Activated CD8-positive, alpha-beta memory T cell treated with anti-CD3 and anti-CD28 coated beads, Interleukin-2, amount 50 U/mL, for 48 hours (primary cell): ENCODE data around the gene TNKS1BP1.
A peak's percentile ranks its signal among the peaks of the same experiment; 100 is the strongest.
"Not testable (repeated sequence)": the region's sequence is repeated elsewhere in the genome, so short reads cannot be mapped to it uniquely, and the experiment has no call there.

Experiments used
- DNase-seq: peaks from one replicate; pipeline ENCODE4 v3.0.0-alpha.2; 2020

TNKS1BP1 gene

DNA sequence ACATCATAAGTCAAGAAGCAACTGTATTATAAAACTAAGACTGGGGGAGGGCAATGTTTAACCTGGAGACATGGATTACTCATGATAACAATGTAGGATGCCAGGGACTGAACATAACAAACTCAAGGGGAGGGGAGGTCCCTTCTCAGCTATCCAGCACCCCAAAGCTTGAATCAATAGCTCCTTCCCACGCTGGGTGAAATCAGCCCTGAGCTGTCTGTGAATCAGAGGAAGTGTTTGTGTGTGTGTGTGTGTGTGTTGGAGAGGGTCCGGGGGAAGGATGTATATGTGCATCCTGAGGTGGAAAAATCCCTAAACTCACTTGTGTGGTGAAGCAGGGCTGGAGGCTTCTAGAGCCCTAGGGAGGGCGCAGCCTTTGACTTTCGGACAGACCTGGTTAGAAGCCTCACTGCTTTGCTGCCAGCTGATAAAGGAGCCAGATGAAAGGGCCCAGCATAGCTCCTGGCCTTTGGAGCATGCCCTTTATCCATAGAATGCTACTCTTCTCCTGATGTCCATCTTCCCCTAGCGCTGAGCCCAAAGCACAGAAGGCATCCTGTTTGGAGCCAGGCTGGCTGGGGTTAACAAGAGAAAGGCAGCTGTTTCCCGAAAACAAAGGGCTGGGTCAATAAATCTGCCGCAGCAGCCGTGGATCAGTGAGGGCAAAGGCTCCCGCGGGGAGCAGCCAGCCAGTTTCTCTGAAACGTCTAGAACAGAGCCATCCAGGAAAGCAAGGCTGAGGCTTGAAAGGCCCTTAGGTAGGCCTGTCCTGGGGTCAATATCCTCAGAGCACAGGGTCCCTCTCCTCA is 35.8 kb downstream of the TNKS1BP1 start:
- no peak for DNase-seq

DNA sequence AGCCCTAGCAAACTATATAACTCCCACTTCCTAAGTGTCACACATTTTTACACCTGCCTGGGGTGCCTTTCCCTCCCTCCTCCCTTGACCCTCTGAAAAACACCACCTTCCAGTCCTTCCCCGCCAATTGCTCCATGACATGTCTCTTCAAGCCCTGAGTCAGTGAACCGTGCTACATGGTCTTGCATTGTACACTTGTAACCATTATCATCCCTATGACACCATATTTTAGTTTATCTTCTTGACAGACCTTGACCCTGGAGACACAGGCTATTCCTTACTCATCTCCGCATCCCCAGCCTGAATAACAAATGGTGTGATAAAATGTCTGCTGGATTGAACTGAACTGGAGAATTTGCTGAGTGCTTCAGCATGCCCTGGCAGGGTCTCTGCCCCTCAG is 36.9 kb downstream of the TNKS1BP1 start:
- DNase-seq, result no peak

DNA sequence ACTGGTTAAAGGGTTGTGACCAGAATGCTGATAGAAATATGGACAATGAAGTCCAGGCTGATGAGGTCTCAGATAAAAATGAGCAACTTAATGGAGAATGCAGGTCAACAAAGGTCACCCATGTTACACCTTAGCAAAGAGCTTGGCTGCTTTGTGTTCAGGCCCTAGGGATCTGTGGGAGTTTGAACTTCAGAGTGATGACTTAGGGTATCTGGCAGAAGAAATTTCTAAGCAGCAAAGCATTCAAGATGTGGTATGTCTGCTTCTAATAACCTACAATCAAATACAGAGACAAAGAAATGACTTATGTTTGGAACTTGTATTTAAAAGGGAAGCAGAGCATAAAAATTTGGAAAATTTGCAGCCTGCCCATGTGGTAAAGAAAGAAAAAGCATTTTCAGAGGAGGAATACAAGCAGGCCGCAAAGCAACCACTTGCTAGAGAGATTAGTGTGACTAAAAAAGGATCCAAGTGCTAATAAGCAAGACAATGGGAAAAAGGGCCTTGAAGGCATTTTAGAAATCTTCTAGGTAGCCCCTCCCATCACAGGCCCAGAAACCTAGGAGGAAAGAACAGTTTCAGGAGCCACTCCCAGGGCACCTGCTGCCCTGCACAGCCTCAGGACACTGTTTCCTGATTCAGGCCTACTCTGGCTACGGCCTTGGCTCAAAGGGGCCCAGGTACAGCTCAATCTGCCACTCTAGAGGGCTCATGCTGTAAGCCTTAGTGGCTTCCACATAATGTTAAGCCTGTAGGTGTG is 41.3 kb downstream of the TNKS1BP1 start:
- no peak for DNase-seq

DNA sequence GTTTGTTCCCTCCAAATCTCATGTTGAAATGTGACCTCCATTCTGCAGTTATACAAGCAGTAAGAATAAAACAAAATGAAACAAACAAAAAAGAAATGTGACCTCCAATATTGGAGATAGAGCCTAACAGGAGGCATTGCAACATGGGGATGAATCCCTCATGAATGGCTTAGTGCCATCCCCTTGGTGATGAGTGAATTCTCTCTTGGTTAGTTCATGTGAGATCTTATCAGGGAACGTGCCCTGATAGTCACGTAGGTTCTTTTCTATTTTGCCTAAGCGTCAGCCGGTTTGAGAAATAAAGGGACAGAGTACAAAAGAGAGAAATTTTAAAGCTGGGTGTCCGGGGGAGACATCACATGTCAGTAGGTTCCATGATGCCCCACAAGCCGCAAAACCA is 43.2 kb downstream of the TNKS1BP1 start:
- not testable (repeated sequence) for DNase-seq

DNA sequence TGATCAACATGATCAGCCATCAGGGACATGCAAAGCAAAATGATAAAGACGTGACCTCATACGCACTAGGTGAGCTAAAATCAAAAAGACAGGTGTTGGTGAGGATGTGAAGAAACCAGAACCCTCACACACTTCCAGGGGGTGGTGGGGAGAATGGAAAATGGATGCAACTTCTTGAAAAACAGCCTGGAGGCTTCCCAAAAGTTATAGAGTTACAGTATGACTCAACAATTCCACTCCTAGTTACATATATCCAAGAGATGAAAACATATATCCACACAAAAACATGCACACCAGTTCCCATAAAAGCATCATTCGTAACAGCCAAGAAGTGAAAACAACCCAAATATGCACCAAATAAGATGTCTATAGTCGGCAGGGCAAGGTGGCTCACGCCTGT is 45.6 kb downstream of the TNKS1BP1 start:
- no peak for DNase-seq

DNA sequence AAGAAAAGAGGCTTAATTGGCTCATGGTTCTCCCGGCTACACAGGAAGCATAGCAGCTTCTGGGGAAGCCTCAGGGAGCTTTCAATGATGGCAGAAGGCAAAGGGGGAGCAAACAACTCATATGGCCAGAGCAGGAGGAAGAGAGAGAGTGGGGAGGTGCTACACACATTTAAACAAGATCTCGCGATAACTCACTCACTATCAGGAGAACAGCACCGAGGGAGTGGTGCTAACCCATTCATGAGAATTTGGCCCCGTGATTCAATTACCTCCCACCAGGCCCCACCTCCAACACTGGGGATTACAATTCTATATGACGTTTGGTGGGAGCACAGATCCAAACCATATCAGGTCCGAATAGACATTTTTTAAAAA is 46.0 kb downstream of the TNKS1BP1 start:
- no peak for DNase-seq

DNA sequence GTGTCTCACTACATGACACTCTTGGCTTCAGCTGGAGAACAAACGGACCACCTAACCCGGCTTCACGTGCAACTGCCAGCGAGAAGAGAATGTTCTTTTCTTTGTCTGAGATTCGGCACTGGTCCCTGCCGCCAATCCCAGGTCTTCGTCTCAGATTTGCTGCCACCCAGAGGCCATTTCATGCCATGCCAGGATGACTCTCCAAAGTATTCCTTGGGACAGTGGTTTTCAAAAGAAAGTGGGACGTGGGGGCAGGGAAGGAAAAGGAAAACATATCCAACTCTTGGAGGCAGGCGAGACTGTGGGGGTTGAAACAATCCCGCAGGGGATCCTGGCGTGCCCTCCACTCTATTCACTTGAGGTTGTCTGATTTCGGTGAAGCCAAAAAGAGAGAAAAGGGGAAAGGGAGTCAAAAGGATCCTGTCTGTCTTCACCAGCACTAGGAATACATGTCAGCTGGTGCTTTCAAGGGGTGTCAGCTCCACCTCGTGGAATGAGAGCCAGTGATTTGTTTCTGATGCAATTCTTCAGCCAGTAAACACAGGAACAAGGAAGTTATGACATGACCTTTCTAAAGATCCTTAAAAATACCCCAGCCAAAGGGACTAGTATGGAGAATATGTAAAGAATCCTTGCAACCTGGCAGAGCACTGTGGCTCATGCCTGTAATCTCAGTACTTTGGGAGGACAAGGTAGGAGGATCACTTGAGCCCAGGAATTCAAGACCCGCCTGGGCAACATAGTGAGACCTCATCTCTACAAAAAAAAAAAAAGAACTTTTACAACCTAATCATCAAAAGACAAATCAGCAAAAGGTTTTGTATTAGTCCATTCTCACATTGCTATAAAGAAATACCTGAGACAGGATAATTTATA is 46.7 kb downstream of the TNKS1BP1 start:
- DNase-seq, result peak; percentile 65

DNA sequence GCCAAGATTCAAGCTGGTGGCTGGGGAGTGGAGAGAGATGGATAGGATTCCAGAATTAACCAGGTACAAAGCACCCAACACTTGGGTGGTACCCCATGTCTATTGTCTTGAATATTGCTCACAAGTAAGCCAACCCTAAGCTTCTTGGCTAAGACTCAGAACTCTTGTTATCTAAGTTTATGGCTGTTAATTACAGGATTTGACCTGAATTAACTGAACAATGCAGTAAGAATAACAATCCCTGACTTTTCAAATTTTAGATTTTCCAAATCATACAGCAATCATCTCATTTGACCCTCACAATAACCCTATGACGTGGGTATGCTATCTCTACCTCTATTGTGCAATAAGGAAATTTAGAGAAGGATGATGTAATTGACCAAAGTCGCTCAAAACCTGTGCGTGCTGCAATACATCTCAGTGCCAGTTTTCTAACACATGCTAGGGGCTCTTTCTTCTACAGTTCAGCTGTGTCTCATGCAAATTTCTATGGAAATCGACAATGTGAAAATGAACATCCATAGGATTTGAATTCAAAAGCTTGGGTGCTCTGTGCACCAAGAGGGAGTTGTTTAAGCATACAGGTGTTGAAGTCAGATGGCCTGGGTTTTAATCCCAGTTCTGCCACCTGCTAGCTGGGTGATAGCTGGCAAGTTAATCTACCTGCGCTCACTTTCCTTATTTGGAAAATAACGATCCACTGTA is 47.6 kb downstream of the TNKS1BP1 start:
- no peak for DNase-seq

DNA sequence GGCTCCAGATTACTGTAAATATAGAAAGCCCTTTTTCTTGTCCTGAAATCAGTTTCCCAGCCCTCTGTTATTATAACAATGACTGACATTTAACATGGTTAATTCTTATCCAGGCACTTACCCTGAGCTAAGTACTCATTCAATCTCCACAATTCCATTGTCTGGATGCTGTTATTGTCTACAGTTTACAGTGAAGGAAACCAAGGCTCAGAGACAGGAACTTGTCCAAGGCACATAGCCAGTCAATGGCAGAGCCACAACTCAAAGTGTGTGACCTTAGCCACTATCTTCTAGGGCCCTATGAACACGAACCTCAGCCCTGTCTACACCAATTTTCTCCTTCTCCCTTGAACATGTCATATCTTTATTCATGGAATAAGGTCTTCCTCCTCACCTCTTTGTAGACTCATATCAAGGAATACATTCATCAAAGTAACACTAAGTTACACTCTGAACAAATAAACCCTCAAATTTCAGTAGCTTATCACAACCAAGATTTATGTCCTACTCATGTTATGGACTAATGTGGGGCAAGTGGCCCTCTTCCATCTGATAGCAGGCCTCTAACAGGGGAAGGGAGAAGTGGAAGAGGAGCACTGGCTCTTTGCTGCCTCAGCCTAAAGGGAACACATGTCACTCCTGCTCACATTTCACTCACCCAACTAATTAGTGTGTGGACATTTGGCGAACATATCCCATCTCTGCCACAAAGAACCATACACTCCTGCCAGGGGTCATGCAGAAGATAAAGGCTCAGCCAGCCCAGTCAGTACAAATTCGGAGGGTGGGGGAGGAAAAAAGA is 48.4 kb downstream of the TNKS1BP1 start:
- DNase-seq, result no peak

DNA sequence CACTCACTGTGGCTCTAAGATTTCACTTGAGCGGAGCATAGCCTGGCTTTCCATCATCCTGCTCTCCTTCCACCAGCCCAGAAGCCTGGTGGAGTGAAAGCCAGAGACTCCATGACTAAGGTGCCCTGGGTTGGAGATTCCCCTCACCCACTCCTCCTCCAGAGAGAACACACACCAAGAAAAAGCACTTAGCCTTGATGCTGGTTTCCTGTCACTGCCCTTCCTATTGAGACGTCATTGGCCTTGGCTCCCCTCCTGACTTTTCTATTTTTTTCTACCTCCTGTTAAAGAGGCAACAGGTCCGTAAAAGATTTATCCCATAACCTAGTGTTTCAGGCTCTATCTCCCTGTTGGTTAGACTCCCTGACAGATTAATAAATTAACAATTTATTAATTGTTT is 49.2 kb downstream of the TNKS1BP1 start:
- no peak for DNase-seq

DNA sequence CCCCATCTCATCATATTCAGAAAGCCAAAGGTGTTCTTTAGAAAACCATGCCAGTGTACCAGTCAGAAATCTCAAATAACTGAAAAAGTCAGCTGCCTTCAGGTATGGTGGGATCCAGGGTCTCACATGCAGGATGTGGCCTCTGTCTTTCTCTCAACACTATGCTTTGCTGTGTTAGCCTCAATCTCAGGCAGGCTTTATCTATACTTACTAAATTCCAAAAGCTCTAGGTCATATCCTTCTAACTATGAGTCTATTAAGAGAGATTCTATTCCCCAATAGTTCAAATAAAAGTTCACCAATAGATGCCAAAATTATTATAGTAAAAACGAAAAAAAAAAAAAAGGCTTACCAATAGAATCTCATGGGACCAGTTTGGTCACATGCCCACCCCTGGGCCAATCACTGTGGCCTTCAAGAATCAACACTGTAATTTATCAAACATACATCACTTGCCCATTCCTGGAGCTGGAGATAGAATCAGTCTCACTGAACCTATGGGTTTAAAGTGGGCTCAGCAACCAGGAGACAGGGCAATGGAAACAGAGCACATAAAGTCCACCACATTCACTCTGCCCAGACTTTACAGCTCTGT is 49.8 kb downstream of the TNKS1BP1 start:
- DNase-seq, result no peak

DNA sequence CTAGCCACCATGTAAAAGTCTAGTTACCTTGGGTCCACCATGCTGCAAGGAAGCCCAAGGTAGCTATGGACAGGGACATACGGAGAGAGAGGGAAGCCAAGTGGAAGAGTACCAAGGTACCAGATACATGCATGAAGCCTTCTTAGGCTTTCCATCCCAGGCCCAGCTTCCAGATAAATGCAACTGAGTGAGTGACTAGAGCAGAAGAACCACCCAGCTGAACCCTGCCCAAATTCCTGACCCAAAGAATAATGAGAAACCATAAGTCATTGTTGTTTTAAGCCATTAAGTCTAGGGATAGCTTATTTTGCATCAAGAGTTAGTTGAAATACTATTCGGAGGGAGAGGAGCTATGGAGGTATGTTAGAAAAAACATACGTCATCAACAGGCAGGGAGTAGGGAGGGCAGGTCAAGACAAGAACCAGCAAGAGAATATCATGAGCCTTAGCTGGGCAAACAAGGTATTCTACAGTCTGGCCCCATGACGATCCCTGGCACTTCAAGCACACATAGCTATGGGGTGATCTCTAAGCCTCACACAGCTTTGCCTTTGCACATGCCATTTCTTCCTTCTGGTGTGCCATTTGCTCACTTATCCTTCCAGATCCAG is 51.2 kb downstream of the TNKS1BP1 start:
- DNase-seq, result no peak

DNA sequence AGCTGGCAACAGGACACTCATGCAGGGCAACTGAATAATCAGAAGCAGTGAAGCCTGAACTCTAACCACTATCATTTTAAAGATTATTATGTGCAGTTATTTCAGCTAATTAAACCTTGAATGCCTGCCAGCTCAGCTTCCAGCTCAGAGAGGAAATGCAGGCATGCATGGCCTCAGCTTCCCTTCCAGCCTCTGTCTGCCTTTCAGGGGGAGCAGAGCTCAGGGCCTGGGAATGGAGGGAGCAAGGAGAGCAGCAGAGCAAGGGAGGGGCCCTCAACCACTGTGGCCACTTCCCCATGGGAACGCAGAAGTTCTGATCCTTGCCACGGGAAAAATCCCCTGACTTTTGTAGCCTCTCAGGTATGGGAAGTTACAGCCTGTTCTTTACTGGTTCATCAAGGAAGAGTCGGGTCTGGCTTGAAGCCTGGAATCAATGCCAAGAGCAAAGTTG is 55.2 kb downstream of the TNKS1BP1 start:
- DNase-seq, result no peak

DNA sequence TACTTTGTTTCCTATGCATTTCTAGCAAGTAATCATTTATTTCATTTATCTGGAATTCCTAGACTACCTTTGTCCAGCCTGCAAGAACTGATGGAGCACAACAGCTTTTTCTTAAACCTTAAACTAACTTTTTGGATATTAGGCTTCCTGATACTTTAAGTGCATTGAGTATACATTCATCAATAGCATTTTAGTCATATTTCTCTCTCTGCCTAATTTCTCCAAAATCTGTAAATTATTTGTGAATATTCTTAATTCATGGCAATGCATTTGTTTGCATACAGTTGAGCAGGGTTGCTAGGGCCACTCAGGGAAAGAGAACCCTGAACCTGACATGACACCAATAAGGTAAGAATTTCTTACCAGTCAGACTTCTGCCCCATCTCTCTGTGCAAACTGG is 58.6 kb downstream of the TNKS1BP1 start:
- no peak for DNase-seq

DNA sequence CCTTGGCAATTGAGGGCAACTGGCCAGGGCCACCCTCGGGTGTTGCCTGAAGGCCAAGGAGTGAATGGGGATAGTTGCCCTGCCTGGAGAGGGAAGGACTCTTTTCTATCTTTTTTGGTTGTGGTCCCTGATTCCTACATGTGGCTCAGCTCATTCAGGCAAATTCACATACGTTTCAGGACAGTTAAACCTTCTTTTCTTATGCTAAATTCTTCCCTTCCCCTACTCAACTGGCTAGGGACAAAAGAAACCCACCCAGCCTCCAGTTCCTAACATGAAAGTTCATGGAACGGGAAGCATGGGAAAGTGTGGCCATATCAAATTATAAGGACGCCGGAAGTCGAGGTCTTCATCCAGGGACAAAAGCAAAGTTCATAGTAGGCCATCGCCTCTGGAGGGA is 61.4 kb downstream of the TNKS1BP1 start:
- DNase-seq, result no peak

DNA sequence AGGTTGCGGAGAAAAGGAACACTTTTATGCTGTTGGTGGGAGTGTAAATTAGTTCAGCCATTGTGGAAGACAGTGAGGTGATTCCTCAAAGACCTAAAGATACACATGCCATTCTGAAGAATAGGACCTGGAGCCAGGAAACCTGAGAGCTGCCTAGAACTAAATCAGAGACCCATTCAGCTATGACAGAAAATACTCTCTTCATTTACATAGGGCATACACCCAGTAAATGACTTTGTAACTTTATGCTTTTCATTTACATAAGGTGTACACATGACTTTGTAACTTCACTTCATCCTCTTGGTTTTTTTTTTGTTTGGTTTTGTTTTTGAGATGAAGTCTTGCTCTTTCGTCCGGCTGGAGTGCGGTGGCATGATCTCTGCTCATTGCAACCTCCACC is 62.6 kb downstream of the TNKS1BP1 start:
- no peak for DNase-seq

DNA sequence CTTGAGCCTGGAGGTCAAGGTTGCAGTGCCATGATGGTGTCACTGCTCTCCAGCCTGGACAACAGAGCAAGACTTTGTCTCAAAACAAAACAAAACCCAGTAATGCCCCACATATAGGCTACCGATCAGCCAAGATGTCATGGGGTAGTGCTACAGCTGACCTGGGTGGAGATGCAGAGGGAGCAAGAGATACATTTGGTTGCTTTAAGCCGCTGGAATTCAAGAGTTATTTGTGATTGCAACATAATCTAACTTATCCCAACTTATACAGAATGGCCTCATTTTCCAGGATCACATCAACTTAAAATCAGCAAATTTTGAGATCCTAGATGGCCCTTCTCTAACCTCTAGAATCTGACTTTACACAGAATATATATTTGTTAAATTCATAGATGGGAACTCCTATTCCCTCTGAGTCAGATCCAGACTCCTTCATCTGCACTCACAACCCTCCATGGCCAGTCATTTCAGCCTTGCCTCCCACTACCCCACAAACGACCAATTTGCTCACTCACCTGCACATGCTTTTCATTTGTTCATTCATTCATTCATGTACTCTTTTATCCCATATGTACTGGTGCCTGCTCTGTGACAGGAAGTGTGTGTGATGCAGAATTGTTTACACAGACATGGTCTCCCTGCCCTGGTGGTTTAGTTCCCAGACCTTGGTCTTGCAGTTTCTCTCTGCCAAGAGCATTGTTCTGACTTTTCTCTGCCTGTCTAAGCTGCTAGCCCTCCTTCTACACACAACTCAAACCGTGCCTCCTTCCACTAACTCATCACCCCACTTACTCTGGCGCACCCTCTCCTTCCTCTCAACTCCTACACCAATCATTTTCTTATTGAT is 63.6 kb downstream of the TNKS1BP1 start:
- DNase-seq, result no peak

DNA sequence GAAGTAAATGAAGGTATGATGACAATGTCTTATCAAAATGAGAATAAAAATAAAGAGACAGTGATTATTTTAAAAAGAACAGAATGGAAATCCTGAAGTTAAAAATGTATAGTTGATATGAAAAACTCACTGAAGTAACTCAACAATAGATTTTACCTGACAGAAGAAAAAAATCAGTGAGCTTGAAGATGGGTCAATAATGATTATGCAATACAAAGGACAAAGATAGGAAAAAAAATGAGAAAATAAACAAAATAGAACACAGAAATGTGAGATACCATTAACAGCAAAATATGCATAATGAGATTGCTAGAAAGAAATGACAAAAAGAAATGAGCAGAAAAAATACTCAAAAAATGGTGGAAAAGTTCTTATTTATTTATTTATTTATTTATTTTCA is 68.6 kb downstream of the TNKS1BP1 start:
- DNase-seq, result no peak

DNA sequence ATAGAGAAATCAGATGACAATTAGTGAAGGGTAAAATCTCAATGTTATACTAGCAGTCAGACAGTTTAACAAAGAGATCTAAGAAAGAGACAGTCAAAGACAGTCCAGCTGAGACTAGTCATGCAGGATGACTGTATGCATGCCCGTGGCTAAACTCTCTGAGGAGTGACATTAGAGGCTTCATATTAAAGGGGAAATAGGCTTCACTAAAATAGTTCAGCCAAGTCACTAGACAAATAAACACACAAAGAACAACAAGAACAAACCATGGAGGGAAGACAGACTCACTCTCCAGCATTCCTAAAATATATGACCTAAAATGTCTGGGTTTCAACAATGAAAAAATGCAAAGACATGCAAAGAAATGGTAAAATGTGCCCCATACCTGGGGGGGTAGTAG is 69.1 kb downstream of the TNKS1BP1 start:
- DNase-seq, result no peak

DNA sequence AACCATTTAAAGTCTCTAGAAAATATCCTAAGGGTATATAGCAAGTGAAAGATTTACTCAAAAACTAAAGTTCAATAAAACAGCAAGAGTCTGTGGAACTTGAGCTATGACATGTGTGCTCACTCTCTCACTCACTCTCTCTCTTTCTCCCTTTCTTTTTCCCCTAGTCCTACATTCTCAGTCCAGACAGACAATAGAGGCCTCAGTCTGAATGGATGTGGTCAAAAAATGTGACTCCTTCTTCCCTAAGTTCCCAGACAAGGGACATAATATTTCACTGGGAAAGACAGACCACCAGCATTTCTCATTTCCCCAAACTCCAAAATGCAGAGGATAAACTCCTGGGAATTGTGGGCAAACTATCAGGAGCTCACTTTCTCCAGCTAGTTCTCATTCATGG is 70.1 kb downstream of the TNKS1BP1 start:
- no peak for DNase-seq
